BE2C (cell line): ENCODE measurements around the gene PLA2G12B.
"Not testable (repeated sequence)": the region's sequence is repeated elsewhere in the genome, so short reads cannot be mapped to it uniquely, and the experiment has no call there.

Source experiments
- DNase-seq: peaks from one replicate; pipeline ENCODE4 v3.0.0-alpha.2; 2020
- H3K27me3 ChIP-seq: fragments of 250-450 bp; sonication (Bioruptor Pico); 2 replicates; pipeline ENCODE4 v1.5.1; 2020; ENCODE audit warnings: mild to moderate bottlenecking
- H3K36me3 ChIP-seq: fragments of 250-450 bp; sonication (Bioruptor Pico); 2 replicates; pipeline ENCODE4 v1.5.1; 2020; ENCODE audit warnings: mild to moderate bottlenecking
- H3K4me1 ChIP-seq: fragments of 250-450 bp; sonication (Bioruptor Pico); 2 replicates; pipeline ENCODE4 v1.5.1; 2020
- H3K4me3 ChIP-seq: 2 replicates; pipeline ENCODE4 v1.5.1; 2011; ENCODE audit warnings: low read depth, low read length
- H3K9me3 ChIP-seq: fragments of 250-450 bp; sonication (Bioruptor Pico); 2 replicates; pipeline ENCODE4 v1.5.1; 2020
- CTCF ChIP-seq: IDR thresholded peaks from 2 replicates; pipeline ENCODE4 v1.5.1; 2012; ENCODE audit warnings: mild to moderate bottlenecking, low read depth, low read length

PLA2G12B gene

GRCh38 chr10:72928798-72929197 lies 25.8 kb downstream of the PLA2G12B start:
- Histone ChIP-seq H3K9me3 (no peaks in the 10 kb centered on the region), H3K4me1 (no peaks in the 10 kb centered on the region), H3K27me3 (no peaks in the 10 kb centered on the region), H3K4me3 (no peak overlapping the region), H3K36me3 (no peaks in the 10 kb centered on the region)
- no peak for DNase-seq
- TF ChIP-seq CTCF: no peak

GRCh38 chr10:72927485-72927884 lies 27.1 kb downstream of the PLA2G12B start:
- no peak for DNase-seq
- Histone ChIP-seq H3K27me3 (no peaks in the 10 kb centered on the region), H3K9me3 (no peaks in the 10 kb centered on the region), H3K4me1 (no peaks in the 10 kb centered on the region), H3K36me3 (no peaks in the 10 kb centered on the region), H3K4me3 (no peak overlapping the region)
- TF ChIP-seq CTCF: no peak

- H3K27me3 ChIP-seq: no peaks in the 10 kb centered on the region
- DNase-seq: no peak
- no peak overlapping the region for H3K4me3 ChIP-seq
- H3K4me1 ChIP-seq: no peaks in the 10 kb centered on the region
- no peaks in the 10 kb centered on the region for H3K9me3 ChIP-seq
- TF ChIP-seq CTCF: no peak
- no peaks in the 10 kb centered on the region for H3K36me3 ChIP-seq
Measured at GRCh38 chr10:72925951-72926465, 28.6 kb downstream of the PLA2G12B start.

- Histone ChIP-seq H3K4me1 (no peaks in the 10 kb centered on the region), H3K36me3 (no peaks in the 10 kb centered on the region), H3K27me3 (no peaks in the 10 kb centered on the region), H3K4me3 (no peak overlapping the region), H3K9me3 (no peaks in the 10 kb centered on the region)
- TF ChIP-seq CTCF: no peak
- no peak for DNase-seq
Measured at GRCh38 chr10:72924351-72924750, 30.3 kb downstream of the PLA2G12B start.

GRCh38 chr10:72921147-72921683 lies 33.4 kb downstream of the PLA2G12B start:
- H3K4me1 ChIP-seq, DNase-seq, H3K9me3 ChIP-seq, H3K36me3 ChIP-seq, H3K4me3 ChIP-seq, H3K27me3 ChIP-seq: not testable (repeated sequence)

GRCh38 chr10:72918352-72918751 lies 36.3 kb downstream of the PLA2G12B start:
- Histone ChIP-seq H3K4me3 (no peak overlapping the region), H3K27me3 (no peaks in the 10 kb centered on the region), H3K36me3 (no peaks in the 10 kb centered on the region), H3K9me3 (no peaks in the 10 kb centered on the region), H3K4me1 (no peaks in the 10 kb centered on the region)
- TF ChIP-seq CTCF: no peak
- no peak for DNase-seq

- H3K4me1 ChIP-seq, H3K4me3 ChIP-seq, DNase-seq: not testable (repeated sequence)
Measured at GRCh38 chr10:72917803-72918332, 36.7 kb downstream of the PLA2G12B start.

GRCh38 chr10:72917201-72917600 lies 37.4 kb downstream of the PLA2G12B start:
- not testable (repeated sequence) for DNase-seq, H3K4me3 ChIP-seq, H3K36me3 ChIP-seq, H3K4me1 ChIP-seq, H3K9me3 ChIP-seq, H3K27me3 ChIP-seq

More at GRCh38 chr10:72917803-72918332, 36.7 kb downstream of the PLA2G12B start:
- H3K36me3 ChIP-seq, H3K27me3 ChIP-seq, H3K9me3 ChIP-seq: not testable (repeated sequence)
